Stimulated activated CD4-positive, alpha-beta T cell treated with anti-CD3 and anti-CD28 coated beads, Interleukin-2, amount 100 ng/mL, for 4 hours (primary cell): ENCODE data around the gene HSPA1A.
A peak's percentile ranks its signal among the peaks of the same experiment; 100 is the strongest.

Source experiments
- DNase-seq: peaks from one replicate; pipeline ENCODE4 v3.0.0-alpha.2; 2020; ENCODE audit warnings: low read depth

Gene HSPA1A

DNA sequence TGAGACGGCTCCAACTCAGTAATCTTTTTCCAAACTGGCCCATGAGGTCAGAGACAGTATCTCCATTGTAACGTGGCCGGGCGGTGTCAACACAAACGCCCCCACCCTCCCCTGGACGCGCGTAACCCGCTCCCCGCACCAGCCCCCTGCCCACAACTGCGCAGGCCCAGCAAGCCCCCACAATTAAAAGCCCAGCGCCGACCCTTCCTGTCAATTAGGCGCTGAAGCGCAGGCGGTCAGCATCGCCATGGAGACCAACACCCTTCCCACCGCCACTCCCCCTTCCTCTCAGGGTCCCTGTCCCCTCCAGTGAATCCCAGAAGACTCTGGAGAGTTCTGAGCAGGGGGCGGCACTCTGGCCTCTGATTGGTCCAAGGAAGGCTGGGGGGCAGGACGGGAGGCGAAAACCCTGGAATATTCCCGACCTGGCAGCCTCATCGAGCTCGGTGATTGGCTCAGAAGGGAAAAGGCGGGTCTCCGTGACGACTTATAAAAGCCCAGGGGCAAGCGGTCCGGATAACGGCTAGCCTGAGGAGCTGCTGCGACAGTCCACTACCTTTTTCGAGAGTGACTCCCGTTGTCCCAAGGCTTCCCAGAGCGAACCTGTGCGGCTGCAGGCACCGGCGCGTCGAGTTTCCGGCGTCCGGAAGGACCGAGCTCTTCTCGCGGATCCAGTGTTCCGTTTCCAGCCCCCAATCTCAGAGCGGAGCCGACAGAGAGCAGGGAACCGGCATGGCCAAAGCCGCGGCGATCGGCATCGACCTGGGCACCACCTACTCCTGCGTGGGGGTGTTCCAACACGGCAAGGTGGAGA is at the start of gene HSPA1A, which contains the start of gene HSPA1L:
Gene HSPA1A, plus strand, starts transcription at position 519 of the 814 bp plus-strand sequence. Its CDS starts 214 bp downstream, at position 733.
Gene HSPA1L, minus strand, starts transcription at position 259 of the 814 bp plus-strand sequence. CDS start 3,311 bp downstream, outside the sequence.
- peak; percentile 46 for DNase-seq

DNA sequence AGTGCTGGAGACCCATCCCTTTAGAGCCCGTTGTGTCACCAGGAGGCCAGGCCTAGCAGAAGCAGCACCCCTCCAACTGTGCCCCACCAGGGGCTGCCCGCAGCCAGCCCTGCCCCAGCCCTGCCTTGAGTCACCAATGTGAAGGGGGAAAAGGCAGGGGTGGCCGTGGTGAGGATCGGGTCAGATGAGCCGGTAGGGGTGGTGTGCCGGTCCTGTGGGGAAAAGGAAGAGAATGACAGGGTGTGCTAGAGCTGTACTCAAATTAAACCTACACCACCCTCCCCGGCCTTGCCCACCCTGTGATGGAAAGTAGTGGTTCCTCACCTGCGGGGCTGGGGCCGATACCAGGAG is 49.8 kb upstream of the HSPA1A start:
- no peak for DNase-seq

DNA sequence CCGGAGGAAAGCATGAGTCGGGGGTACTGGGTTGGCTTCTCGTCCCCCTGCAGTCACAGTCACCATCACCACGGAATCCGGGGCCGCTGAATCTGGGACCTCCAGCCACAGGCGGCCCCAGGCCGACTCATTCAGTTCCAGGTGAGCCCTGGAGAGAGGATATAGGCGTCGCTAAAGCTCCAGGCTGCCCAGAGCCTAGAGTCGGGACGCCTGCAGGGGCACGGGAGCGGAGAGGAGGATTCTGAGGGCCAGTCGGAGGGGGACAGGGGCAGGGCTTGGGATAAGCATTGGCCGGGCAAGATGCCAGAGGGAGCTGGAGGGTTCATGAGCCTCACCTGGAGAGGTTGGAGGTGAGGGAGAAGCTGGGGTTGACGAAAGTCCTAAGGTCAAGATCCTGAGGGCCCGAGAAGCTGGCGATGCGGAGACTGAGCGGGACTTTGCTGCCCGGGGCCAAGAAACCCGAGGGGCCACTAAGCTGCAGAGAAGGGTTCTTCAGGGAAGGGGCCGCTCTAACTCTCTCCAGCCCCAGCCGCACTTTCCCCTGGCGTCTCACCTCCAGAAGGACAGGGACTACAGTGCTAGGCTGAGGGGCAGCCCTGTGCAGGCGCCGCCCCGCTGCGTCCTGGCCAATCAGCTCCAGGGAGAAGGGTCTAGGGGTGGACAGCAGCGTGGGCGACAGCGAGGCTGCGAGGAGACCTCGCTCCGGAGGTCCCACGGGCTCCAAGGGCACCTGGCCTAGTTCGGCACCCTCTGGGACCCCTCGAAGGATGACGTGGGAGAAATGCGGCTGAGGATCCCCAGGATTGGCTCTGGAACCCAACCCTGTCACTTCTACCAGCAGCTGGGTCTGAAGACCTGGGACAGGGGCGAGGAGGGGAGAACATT is 49.2 kb upstream of the HSPA1A start:
- DNase-seq: no peak

DNA sequence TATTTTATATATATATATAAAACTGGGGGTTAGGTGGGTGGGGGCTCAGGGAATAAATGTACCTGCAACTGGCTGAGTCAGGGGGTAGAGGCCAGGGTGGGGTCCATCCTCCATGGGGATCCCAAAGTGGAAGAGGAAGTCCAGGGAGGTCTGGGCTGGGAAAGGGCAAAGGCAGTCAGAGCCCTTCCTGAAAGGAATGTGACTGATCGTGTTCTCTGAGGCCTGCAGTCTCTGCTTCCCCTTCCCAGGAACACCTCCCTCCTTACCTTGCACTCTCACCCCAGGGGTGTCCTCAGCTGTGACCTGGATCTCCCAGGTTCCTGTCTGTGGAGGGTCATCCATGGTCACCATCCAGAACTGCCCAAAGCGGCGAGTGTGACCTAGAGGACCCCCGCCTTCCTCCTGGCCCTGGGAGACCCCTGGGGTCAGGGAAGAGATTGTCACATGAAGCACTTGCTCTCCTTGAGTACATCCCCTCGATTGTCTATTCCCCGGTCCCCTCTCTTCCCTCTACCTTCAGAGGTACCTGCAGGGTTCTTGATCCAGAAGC is 48.2 kb upstream of the HSPA1A start:
- DNase-seq: no peak

DNA sequence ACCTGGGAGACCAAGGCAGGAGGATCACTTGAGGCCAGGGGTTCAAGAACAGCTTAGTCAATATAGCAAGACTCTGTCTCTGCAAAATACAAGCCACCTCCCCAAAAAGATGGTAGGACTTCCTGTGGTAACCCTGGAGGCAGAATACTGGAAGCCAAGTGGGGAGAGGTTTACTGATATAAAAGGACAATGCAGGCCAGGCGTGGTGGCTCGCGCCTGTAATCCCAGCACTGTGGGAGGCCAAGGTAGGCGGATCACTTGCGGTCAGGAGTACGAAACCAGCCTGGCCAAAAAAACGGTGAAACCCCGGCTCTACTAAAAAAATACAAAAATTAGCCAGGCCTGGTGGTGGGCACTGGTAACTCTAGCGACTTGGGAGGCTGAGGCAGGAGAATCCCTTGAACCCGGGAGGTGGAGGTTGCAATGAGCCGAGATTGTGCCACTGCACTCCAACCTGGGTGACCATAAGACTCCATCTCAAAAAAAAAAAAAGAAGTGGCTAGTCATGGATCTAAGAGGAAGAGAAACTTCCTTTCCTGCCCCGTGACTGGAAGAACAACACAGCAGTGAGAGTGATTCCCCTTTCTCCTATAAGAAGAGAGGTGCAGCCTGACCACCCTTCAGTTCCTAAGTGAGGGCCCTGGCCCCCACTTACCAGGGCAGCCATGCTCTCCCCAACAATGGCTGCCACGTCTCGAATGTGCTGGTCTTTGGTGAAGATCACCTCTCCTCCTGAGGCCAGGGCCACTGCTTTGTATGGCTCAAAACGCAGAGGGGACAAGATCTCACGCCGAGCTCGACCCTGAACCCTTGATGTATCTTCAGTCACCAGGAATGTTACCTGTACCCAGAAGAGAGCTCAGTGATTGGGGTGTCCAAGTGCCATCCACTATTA is 46.7 kb upstream of the HSPA1A start:
- no peak for DNase-seq

DNA sequence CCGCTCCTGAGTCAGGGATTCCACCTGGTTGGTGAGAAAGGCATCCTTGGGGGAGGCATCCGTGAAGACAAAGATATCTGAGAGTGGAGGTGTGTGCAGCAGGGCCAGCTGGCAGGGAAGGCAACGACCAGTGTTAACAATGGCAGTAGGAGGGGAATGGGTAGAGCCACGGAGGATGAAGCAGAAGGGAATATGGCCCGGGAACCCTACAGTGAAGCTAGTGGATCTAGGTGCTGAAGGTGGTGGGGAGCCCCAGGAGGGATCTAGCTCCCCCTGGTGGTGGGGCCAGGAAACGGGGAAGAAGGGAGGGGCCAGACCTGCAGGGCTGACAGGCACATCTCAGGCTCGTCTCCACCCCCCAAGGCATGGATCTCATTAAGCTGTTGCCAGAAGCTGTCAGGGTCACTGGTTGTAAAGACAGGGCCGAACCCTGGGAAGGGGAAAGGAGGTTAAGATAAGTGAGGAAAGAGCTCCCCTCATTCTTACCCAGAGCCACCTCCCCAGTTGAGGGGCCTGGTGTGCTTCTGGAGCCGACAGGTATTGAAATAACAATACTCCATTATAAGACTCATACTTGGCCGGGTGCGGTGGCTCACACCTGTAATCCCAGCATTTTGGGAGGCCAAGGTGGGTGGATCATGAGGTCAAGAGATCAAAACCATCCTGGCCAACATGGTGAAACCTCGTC is 45.5 kb upstream of the HSPA1A start:
- peak; percentile 72 for DNase-seq

DNA sequence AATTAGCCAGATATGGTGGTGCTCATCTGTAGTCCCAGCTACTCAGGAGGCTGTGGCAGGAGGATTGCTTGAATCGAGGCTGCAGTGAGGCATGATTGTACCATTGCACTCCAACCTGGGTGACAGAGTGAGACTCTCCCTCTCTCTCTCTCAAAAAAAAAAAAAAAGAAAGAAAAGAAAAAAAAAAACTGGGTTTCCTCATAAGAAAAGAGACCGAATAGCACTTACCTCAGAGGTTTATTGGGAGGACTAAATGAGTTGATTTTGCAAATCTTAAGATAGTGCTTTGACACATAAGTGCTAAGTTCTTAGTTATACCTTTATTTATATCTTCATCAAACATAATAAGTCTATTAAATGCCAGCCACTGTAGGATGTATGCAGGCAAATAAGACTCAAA is 44.5 kb upstream of the HSPA1A start:
- DNase-seq: no peak

DNA sequence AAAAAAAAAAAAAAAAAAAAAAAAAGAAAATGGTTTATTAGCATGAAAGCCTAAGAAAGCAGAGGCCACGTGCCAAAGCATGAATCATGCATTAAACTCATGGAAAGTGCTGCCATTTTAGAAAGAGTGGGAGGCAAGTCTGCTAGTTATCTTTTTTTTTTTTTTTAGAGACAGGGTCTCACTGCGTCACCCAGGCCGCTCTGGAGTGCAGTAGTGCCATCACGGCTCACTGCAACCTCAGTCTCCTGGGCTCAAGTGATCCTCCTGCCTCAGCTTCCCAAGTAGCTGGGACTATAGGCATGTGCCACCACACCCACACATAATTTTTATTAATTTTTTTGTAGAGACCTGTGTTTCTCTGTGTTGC is 43.4 kb upstream of the HSPA1A start:
- DNase-seq: peak; percentile 62

DNA sequence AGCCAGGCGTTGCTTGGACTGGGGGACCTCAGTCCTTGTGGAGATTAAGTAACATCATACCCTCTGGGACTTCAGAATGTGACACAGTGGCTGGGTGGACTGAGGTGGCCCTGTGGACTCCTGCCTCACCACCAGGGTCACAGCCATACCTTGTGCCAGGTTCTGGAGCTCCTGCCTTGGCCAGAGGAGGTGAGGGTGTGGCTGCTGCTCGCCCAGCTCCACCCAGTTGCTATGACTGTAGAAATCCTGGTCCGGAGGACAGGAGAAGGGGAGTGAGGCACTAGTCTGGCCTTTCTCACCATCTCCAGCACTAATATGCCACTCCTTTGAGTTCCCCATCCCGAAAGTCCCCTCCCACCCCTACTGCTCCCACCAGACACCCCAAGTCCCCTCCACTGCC is 40.2 kb upstream of the HSPA1A start:
- no peak for DNase-seq

DNA sequence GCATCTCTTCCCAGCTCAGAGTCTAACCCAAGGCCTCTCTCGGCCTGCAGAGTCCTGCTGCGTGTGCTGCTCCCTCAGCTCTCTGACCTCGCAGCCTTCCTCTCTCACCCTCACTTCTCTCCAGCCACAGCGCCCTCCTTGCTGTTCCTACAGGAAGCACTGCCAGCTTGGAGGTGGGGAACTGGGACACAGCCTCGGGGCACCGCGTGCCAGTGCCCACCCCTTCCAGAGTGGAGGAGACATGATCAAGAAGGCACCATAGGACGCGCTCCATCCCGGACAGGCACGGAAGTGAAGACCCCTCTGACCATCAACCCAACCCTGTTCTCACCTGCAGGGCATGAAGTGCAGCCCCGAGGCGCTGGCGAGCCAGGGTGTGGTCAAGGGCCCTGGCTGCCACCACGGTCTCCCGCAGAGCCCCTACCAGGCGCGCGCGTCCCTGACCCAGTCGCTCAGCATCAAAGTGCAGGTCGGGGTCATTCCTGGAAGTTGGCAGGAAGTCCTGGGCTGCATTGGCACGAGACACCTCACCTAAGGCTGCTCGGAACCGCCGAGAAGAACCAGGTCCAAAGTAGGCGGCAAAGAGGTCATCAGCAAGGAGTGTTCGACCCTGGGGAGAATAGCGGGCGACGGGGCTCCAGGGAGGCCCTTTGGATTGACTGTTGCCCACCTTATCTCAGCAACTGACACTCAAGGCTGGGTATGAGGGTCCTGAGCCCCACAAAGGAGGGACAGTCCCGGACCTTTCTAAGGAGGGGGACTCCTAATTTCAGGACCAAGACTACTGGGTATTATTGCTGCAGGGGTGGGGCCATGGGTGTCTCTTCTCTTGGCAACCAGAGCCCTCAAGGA is 39.5 kb upstream of the HSPA1A start:
- no peak for DNase-seq

DNA sequence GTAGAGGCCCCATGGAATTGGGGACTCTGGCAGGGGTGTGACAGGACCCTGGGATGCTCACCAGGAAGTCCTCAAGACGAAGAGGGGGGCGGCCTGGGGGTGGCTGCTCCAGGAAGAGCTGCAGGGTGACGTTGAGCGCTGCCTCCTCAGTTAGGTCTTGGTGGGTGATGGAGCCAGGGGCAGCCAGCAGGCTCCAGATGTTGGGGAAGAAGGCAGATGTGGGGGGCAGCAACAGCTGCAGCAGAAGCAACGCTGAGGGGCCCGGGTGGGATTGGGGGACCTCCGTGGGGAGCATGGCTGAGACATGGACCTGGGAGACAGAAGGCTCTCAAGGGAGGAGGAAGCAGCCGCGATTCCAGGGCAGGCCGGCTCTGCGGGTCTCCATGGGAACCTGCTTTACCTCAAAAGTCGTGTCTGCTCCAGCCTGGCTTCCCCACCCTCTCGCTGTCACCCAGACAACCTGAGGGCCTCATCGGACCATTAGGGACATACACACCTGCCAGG is 38.8 kb upstream of the HSPA1A start:
- DNase-seq: no peak

DNA sequence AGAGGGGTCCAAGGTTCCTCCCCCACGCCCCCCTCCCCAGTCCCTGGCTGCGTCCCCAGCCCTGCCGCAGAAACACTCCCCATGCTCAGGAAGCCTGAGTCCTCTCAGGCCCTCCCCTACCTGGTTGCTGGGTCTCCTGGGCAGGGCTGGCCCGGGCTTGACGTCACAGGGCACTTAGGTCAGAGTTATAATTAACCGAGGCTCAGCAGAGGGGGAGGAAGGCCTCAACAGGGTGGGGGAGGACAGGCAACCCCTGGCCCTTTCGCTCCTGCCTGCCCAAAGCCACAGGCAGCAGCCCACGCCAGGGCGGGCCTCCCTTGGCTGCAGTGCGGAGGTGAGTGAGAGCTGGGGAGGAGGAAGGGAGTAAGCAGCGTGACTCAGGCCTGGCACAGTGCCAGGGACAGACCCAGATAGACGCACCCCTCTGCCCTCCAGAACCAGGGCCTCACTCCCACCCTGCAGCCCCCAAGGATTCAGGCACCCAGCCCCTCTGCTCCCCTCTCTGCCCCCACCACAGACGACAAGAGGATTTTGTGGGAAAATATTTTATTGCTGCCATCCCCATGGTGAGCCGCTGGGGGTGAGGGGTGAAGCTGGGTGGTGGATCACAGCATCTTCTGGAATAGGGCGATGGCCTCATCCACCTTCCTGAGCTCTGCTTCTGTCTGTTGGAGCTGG is 38.2 kb upstream of the HSPA1A start, which contains the start of gene VWA7:
Gene VWA7, minus strand, starts transcription at position 340 of the 678 bp plus-strand sequence. CDS start 549 bp downstream, outside the sequence.
- DNase-seq: peak; percentile 76

DNA sequence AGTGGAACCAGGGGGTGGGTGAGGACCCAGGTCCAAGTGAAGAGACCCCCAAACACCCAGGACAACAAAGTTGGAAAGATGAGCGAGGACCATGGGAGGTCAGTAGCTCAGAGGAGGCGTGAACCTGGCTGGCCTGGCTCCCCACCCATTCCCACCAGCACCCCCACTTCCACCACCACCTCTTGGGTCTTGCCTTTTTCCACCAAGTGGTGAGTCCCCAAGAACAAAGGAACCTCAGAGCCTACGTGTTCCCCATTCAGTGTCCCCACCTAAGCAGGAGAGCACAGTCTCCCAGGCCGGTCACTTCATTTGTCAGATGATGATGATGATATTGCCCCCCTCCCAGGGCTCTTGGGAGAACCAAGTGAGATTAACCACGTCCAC is 37.7 kb upstream of the HSPA1A start:
- DNase-seq: no peak

DNA sequence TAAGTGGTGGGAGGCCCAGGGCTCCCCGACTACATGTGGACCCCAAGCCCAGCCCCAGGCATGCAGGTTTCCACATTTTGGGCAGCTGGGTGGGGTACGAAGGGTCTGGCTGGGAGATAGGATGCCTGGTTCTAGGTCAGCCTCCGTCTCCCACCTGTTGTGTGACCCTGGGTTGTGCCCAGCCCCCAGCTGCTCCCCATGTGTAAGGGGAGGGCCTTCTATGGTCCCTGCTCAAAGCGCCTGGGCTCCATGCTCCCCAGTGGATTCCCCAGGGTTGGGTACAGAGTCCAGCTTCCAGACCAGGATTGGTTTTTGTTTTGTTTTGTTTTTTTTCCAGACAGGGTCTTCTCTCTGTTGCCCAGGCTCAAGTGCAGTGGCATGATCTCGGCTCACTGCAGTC is 37.1 kb upstream of the HSPA1A start:
- no peak for DNase-seq

DNA sequence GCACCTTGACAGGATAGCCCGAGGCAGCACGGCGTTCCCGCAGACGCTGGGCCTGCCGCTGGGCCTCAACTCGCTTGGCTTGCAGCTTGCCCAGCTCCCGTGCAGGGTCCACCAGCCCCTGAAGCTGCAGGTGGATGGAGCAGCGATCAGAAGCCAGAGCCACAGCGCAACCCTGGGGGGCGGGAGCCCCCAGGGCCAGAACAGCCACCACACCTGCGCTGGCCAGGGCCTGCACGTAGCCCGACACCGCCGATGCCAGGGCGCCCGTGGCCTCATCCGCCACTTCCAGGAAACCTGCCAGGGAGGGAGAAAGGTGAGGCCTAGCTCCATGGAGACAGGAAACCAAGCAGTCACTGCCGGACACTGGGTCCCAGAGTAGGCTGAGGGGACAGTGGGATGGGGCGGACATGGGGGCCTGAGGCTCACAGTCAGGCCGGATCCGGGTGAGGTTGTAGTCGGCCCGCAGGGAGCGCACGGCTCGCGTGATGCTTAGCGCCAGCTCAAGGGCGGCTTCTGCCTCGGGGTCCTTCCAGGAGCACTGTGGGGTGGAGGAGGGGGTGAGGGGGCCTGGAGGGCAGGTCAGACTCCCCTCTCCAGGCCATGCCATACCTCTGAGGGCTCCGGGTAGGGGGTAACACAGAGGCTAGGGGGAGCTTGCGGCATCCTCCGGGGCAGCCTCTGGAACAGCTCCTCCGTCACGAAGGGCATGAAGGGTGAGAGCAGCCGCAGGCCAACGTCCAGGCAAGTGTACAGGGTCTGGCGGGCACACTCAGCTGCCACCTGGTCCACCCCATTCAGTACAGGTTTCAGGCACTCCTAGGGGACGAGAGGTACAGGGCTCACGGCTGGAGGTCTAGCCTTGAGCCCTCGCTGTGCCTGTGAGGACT is 36.1 kb upstream of the HSPA1A start:
- no peak for DNase-seq

DNA sequence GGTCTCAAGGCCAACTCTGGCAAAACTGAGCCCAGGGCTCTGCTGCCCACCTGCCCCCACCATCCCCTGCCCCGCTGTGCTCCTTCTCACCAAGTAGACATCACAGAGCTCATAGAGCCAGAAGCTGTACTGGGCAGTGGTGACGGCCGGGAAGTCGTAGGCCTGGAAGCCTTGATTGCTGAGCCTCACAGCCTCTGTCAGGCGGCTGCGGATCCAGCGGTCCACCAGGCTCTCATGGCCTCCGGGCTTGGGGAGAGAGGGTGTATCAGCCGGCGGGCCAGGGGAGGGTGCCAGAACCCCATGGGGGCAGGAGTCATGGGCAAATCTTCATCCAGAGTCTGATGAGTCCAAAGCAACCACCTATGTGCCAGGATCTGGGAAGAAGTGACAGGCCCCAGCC is 35.4 kb upstream of the HSPA1A start:
- DNase-seq: no peak

DNA sequence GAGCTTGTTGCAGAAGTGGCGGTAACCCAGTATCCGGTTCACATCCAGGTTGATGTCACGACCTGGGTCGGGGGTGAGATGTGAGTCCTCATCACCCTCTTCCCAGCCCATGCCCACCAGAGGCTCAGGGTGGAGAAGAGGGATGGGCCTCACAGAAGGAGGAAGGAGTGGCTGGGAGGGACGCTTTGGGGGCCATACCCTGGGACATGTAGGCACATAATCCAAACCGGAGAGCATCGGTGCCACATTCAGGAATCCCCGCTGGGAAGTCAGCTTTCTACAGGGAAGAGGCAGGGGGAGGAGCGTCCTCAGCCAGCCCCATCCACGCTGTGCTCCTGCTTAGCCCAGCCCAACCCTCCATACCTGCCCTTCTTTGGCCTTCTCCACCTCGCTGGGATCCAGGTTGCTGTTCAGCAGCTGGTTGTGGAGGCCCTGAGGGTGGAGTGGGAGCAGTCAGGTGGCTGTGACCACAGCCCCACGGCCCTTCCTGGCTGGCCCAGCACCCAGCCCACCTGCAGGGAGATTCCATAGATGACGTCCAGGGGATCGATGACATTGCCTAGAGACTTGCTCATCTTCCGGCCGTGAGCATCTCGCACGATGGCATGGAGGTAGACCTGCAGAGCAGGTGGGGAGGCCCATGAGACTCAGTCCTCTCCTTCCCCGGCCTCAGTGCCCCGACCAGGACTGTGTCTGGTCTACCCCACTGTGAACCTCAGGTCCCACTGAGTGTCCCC is 34.7 kb upstream of the HSPA1A start:
- DNase-seq: no peak
